GDM1 (cell line): ENCODE data around the gene LYPLA2.
"Not testable (repeated sequence)": the region's sequence is repeated elsewhere in the genome, so short reads cannot be mapped to it uniquely, and the experiment has no call there.

Source experiments
- DNase-seq: peaks from one replicate; lab custom pipeline; 2025; lab: John Stamatoyannopoulos, UW

LYPLA2 gene

GRCh38 chr1:23801338-23801748 is 10.4 kb downstream of the LYPLA2 start:
- DNase-seq: no peak

GRCh38 chr1:23801876-23802275 is 10.9 kb downstream of the LYPLA2 start:
- no peak for DNase-seq

GRCh38 chr1:23802809-23803342 is 11.9 kb downstream of the LYPLA2 start:
- DNase-seq: not testable (repeated sequence)

- no peak for DNase-seq
These were observed 12.7 kb downstream of the LYPLA2 start for GRCh38 chr1:23803674-23804073.

GRCh38 chr1:23804183-23804835 is 13.4 kb downstream of the LYPLA2 start:
- DNase-seq: no peak

- no peak for DNase-seq
These were observed 14.1 kb downstream of the LYPLA2 start for GRCh38 chr1:23805025-23805424.

GRCh38 chr1:23806280-23806679 is 15.3 kb downstream of the LYPLA2 start:
- DNase-seq: no peak

GRCh38 chr1:23807453-23807852 is 16.5 kb downstream of the LYPLA2 start:
- DNase-seq: peak; percentile 67

GRCh38 chr1:23809751-23810171 is 18.8 kb downstream of the LYPLA2 start:
- peak; percentile 79 for DNase-seq

GRCh38 chr1:23810818-23811540 is 20.0 kb downstream of the LYPLA2 start:
- peak; percentile 78 for DNase-seq

GRCh38 chr1:23814016-23814415 is 23.1 kb downstream of the LYPLA2 start:
- no peak for DNase-seq

GRCh38 chr1:23816361-23816760 is 25.4 kb downstream of the LYPLA2 start:
- DNase-seq: no peak

GRCh38 chr1:23816906-23817305 is 26.0 kb downstream of the LYPLA2 start:
- DNase-seq: peak; percentile 48

GRCh38 chr1:23817633-23818032 is 26.7 kb downstream of the LYPLA2 start:
- no peak for DNase-seq

- DNase-seq: no peak
These were observed 32.8 kb downstream of the LYPLA2 start for GRCh38 chr1:23823767-23824166.

GRCh38 chr1:23824711-23825075 is 33.7 kb downstream of the LYPLA2 start:
- DNase-seq: no peak

GRCh38 chr1:23825076-23825761 is 34.3 kb downstream of the LYPLA2 start, which contains the start of gene HMGCL:
TSS of gene HMGCL (minus strand) at chr1:23825429. CDS start at chr1:23825415, 14 bp downstream.
- DNase-seq: peak; percentile 89

- DNase-seq: no peak
These were observed 35.0 kb downstream of the LYPLA2 start for GRCh38 chr1:23825762-23826522.

- not testable (repeated sequence) for DNase-seq
These were observed 35.6 kb downstream of the LYPLA2 start for GRCh38 chr1:23826590-23826989.

- DNase-seq: no peak
These were observed 36.8 kb downstream of the LYPLA2 start for GRCh38 chr1:23827717-23828116.

- DNase-seq: not testable (repeated sequence)
These were observed 43.2 kb downstream of the LYPLA2 start for GRCh38 chr1:23834156-23834555.

GRCh38 chr1:23836037-23836436 is 45.1 kb downstream of the LYPLA2 start:
- DNase-seq: peak; percentile 13
